Measurements from ENCODE around the gene TGFBR3.

Gene TGFBR3

GRCh38 chr1:91775227-91775626, 110.7 kb downstream of the TGFBR3 start:
- no peak for DNase-seq

GRCh38 chr1:91774520-91775203, 111.3 kb downstream of the TGFBR3 start:
- DNase-seq: no peak

- DNase-seq: no peak
Observed at GRCh38 chr1:91771717-91772116, 114.2 kb downstream of the TGFBR3 start.

GRCh38 chr1:91770667-91771268, 115.2 kb downstream of the TGFBR3 start:
- no peak for DNase-seq

- no peak for DNase-seq
Observed at GRCh38 chr1:91769742-91770141, 116.2 kb downstream of the TGFBR3 start.

GRCh38 chr1:91768786-91769725, 116.9 kb downstream of the TGFBR3 start:
- no peak for DNase-seq

GRCh38 chr1:91768120-91768519, 117.8 kb downstream of the TGFBR3 start:
- no peak for DNase-seq

GRCh38 chr1:91766883-91767282, 119.1 kb downstream of the TGFBR3 start:
- no peak for DNase-seq

GRCh38 chr1:91765880-91766443, 120.0 kb downstream of the TGFBR3 start:
- DNase-seq: no peak

- no peak for DNase-seq
Observed at GRCh38 chr1:91765293-91765692, 120.7 kb downstream of the TGFBR3 start.

- no peak for DNase-seq
Observed at GRCh38 chr1:91764471-91765115, 121.4 kb downstream of the TGFBR3 start.

- DNase-seq: no peak
Observed at GRCh38 chr1:91763252-91763651, 122.7 kb downstream of the TGFBR3 start.

- DNase-seq: no peak
Observed at GRCh38 chr1:91761295-91761721, 124.6 kb downstream of the TGFBR3 start.

GRCh38 chr1:91760512-91760911, 125.4 kb downstream of the TGFBR3 start:
- no peak for DNase-seq

GRCh38 chr1:91759076-91759475, 126.9 kb downstream of the TGFBR3 start:
- no peak for DNase-seq

- no peak for DNase-seq
Observed at GRCh38 chr1:91757763-91758460, 128.0 kb downstream of the TGFBR3 start.

GRCh38 chr1:91755702-91756287, 130.2 kb downstream of the TGFBR3 start:
- DNase-seq: no peak

GRCh38 chr1:91754816-91755580, 131.0 kb downstream of the TGFBR3 start:
- no peak for DNase-seq

GRCh38 chr1:91754348-91754747, 131.6 kb downstream of the TGFBR3 start:
- DNase-seq: no peak

GRCh38 chr1:91753878-91754277, 132.1 kb downstream of the TGFBR3 start:
- no peak for DNase-seq

- no peak for DNase-seq
Observed at GRCh38 chr1:91752324-91752723, 133.6 kb downstream of the TGFBR3 start.
